Measurements from ENCODE around the gene CHRNA4. TPM values are rescaled to one million over a fixed set of nuclear protein-coding genes. Genes with fewer than 3 reads are reported as not detected.

Gene CHRNA4
- total and polyA plus RNA-seq, 9 donors: 0.06 to 2.9 (median 0.43) TPM; not detected in 2

DNA sequence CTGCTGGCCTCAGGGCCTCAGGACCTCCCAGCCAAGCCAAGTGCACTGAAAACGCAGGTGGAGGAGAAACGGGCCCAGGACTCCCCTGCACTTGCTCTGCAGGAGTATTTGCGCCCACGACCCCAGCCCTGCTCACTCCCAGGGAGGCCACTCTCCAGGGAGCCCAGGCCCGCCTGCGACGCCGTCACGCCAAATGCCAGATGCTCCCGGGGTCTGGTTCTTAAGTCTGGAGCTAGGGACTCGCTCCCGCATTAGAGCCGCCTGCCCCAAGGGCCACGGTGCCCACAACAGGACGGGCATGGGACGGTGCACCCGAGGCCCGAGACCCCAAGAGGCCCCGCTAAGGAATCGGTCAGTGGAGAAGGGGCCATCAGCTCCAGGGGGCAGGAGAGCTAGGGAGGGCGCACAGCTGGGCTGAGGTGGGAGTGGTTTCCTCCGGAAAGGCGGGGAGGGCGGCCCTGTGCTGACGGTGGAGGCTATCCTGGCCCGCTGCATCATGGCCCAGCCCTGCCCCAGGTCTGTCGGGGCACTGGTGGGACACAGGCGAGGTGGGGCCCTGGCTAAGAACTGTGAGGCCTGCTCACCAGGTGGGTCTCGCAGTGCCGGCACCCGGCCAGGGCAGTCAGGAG, 44.1 kb upstream of the CHRNA4 start:
- intact Hi-C loops (cut with DNase I): no loop called here

DNA sequence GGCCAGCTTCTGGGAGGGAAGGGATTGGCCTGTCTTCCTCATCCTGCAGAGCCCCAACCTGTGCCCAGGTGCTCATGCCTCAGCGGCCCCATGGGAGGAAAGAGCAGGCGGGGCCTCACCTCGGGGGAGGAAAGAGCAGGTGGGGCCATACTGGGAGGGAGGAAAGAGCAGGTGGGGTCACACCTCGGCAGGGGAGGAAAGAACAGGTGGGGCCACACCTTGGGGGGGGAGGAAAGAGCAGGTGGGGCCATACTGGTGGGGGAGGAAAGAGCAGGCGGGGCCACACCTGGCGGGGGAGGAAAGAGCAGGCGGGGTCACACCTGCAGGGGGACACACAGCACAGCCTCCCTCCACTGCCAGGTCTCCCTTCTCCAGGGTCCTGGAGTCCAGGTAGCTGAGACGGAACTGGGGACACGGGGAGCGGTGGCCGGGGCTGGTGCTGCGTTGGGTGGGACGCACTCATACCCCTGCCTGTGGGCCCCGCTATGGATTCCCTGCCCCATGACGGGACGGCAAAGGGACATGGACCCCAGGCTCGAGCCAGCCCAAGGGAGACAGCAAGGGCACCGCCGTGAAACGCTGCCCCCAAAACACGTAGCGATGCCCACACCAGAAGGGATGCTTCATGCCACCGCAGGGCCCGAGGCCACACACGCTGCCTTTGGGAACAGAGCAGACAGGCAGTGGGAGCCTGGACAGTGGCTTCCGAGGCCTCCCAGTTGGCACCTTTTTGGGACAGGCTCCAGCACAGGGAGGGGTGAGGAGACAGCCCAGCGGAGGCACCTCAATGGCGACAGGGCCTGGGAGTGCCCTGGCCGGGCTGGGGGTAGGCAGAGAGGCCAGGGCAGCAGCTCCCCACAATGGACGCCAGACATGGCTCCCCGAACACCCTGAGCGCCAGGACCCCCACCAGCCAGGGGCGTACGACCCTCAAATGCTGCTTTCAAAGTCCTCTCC, 43.3 kb upstream of the CHRNA4 start:
- Histone ChIP-seq H3K27me3 (no peaks in the 10 kb centered on the region), H3K4me1 (ENCODE audit: insufficient read depth) (no peaks in the 10 kb centered on the region), H3K4me3 (no peak overlapping the region), H3K36me3 (no peaks in the 10 kb centered on the region), H3K9me3 (no peaks in the 10 kb centered on the region), H3K27ac (no peak overlapping the region)
- intact Hi-C loops (cut with DNase I): no loop called here
- DNase-seq: no peak
- WGBS, 3 donors: 77 to 79% (median 79%) methylated on average over 33 to 34 of the region's 34 CpGs
- no peak for TF ChIP-seq POLR2A (IDR thresholded peaks at IDR 0.05)
- TF ChIP-seq, protein P1, sequence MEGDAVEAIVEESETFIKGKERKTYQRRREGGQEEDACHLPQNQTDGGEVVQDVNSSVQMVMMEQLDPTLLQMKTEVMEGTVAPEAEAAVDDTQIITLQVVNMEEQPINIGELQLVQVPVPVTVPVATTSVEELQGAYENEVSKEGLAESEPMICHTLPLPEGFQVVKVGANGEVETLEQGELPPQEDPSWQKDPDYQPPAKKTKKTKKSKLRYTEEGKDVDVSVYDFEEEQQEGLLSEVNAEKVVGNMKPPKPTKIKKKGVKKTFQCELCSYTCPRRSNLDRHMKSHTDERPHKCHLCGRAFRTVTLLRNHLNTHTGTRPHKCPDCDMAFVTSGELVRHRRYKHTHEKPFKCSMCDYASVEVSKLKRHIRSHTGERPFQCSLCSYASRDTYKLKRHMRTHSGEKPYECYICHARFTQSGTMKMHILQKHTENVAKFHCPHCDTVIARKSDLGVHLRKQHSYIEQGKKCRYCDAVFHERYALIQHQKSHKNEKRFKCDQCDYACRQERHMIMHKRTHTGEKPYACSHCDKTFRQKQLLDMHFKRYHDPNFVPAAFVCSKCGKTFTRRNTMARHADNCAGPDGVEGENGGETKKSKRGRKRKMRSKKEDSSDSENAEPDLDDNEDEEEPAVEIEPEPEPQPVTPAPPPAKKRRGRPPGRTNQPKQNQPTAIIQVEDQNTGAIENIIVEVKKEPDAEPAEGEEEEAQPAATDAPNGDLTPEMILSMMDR (IDR thresholded peaks at IDR 0.05): no peak

More for the DNA sequence above, 44.1 kb upstream of the CHRNA4 start:
- Histone ChIP-seq H3K36me3 (no peaks in the 10 kb centered on the region), H3K9me3 (no peaks in the 10 kb centered on the region), H3K27me3 (no peaks in the 10 kb centered on the region), H3K27ac (no peak overlapping the region), H3K4me1 (ENCODE audit: insufficient read depth) (no peaks in the 10 kb centered on the region), H3K4me3 (no peak overlapping the region)
- DNase-seq: no peak
- WGBS, 3 donors: 41 to 48% (median 46%) methylated on average over 30 to 31 of the region's 31 CpGs
- TF ChIP-seq EP300 (IDR thresholded peaks at IDR 0.05) (no peak), POLR2A (IDR thresholded peaks at IDR 0.05) (no peak)
- TF ChIP-seq, protein P1 (IDR thresholded peaks at IDR 0.05): no peak

DNA sequence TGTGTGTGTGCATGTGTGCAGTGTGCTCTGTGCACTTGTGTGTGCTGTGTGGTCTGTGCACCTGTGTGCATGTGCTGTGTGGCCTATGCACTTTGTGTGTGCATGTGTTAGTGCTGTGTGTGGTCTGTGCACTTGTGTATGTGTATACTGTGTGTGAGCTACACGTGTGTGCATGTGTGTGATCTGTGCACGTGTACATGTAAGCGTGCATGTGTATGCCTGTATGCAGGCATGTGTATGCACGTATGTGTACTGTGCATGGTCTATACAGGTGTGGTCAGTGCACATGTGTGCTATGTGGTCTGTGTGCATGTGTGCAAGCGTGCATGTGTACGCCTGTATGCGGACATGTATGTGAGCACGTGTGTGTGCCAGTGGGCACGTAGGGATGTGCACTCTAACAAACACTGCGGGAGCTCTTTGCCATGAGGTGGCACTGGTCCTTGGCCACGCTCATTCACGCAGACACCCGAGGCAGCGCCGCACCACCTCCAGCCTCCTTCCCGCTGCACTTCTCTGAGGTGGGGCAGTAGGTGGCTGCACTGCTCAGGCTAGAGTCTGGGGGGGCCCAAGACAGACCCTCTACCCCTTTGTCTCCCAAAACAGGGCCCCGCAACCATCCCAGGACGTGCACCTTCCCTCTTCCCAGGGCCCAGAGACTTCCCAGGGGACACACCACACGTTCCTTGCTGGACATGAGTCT, 42.4 kb upstream of the CHRNA4 start:
- Histone ChIP-seq H3K4me1 (ENCODE audit: insufficient read depth) (no peaks in the 10 kb centered on the region), H3K27me3 (no peaks in the 10 kb centered on the region), H3K36me3 (no peaks in the 10 kb centered on the region), H3K27ac (no peak overlapping the region), H3K9me3 (no peaks in the 10 kb centered on the region), H3K4me3 (no peak overlapping the region)
- intact Hi-C loops (cut with DNase I): no loop called here
- WGBS, 3 donors: 81 to 84% (median 81%) methylated on average over 19 of the region's 19 CpGs
- TF ChIP-seq, protein P1 (IDR thresholded peaks at IDR 0.05): no peak
- TF ChIP-seq POLR2A (IDR thresholded peaks at IDR 0.05) (no peak), EP300 (IDR thresholded peaks at IDR 0.05) (no peak)
- DNase-seq: no peak

DNA sequence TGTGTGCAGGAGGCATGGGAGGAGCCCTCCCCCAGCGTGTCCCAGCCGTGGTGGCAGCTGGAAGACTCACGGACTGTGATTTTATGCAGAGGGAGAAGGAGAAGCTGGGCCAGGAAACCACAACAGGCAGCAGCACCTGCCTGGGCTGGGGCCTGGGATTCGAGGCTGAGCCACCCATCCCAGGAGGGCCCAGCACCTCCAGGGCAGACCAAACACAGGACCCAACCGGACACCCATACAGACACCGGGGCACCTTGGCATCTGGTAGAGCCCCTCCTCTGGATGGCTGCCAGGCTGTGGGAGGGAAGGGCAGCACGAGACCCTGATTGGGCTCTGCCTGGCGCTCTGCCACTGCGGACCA, 41.7 kb upstream of the CHRNA4 start:
- intact Hi-C loops (cut with DNase I): no loop called here

More for the DNA sequence above, 41.7 kb upstream of the CHRNA4 start:
- no peaks in the 10 kb centered on the region for H3K4me1 ChIP-seq (ENCODE audit: insufficient read depth)
- TF ChIP-seq EP300 (IDR thresholded peaks at IDR 0.05) (no peak), POLR2A (IDR thresholded peaks at IDR 0.05) (no peak)
- TF ChIP-seq, protein P1 (IDR thresholded peaks at IDR 0.05): no peak
- no peak for DNase-seq
- WGBS, 3 donors: 30 to 35% (median 32%) methylated on average over 8 to 9 of the region's 9 CpGs
- H3K4me3 ChIP-seq: no peak overlapping the region
- H3K27me3 ChIP-seq: no peaks in the 10 kb centered on the region
- H3K36me3 ChIP-seq: no peaks in the 10 kb centered on the region
- no peaks in the 10 kb centered on the region for H3K9me3 ChIP-seq
- H3K27ac ChIP-seq: no peak overlapping the region
